ENCODE data around the gene SLC30A1.

DNA sequence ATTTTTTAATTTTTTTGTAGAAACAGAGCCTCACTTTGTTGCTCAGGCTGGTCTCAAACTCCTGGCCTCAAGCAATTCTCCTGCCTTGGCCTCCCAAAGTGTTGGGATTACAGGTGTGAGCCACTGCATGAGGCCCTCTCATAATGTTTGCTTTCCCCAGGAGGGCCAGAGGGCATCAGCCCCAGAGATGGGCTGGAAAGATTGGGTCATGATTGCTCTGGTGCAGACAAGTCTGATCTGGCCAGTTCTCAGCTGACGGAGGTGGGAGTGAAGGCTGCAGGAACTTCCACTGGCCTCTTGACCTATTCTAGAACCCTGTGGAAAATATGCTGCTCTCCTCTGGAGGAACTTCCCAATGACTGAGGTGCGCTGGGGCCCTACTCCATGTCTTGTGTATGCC is 43.6 kb downstream of the SLC30A1 start:
- TF ChIP-seq, protein P1, sequence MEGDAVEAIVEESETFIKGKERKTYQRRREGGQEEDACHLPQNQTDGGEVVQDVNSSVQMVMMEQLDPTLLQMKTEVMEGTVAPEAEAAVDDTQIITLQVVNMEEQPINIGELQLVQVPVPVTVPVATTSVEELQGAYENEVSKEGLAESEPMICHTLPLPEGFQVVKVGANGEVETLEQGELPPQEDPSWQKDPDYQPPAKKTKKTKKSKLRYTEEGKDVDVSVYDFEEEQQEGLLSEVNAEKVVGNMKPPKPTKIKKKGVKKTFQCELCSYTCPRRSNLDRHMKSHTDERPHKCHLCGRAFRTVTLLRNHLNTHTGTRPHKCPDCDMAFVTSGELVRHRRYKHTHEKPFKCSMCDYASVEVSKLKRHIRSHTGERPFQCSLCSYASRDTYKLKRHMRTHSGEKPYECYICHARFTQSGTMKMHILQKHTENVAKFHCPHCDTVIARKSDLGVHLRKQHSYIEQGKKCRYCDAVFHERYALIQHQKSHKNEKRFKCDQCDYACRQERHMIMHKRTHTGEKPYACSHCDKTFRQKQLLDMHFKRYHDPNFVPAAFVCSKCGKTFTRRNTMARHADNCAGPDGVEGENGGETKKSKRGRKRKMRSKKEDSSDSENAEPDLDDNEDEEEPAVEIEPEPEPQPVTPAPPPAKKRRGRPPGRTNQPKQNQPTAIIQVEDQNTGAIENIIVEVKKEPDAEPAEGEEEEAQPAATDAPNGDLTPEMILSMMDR (IDR thresholded peaks at IDR 0.05 in 4 of 5, conservative IDR thresholded peaks at IDR 0.05 in 1 of 5): no peak
- no peak for TF ChIP-seq POLR2A (IDR thresholded peaks at IDR 0.05)
